GM19351 (cell line): ENCODE results near the gene TBC1D16.

Experiments
- ATAC-seq: cut with Tn5 transposase; IDR thresholded peaks from one replicate; pipeline ENCODE4 v1.9.1; 2021; ENCODE audit warnings: mild to moderate bottlenecking, moderate library complexity; ENCODE audit not compliant: unreplicated experiment

The TBC1D16 gene

DNA sequence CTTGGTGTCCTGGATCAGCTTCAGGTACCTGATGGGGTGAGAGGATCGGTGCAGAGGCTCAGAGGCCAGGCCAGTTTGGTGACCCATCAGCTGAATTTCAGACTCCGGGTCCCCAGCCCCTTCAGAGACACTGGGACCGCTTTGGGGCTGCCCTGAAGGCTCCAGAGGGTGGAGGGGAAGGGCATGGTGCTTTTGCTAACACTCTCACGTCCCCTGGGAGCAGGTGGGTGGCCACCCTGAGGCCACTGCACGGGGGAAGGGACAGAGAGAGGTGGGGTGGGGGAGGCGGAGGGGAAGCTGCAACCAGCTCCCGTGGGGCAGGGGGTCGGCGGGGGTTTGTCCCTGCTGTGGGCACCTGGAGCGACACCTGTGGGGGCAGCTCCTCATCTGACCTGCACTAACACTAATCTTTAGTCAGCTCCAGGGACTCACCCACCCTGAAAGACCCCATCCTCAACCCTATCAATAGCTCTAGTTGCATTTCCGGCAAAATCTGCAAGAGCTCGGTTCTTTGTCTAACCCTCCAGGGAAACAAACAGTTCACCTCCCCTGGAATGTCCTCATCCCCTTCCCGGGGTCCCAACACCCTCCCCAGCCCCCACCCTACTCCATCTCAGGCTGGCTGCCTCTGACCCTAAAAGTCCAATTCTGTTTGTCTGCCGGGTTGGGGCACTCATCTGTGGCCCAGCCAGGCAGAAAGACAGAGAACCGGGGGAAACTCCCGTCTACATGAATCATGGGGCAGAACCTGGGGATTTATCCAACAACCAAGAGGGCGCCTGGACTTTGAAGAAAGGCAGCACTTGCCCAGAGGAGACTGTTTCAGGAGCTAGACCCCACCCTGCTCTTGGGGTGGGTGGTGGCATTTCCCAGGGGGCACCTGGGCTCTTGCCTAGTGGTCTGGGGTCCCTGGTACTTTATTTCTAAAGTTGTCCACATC lies 104.5 kb downstream of the TBC1D16 start:
- no peak for ATAC-seq

DNA sequence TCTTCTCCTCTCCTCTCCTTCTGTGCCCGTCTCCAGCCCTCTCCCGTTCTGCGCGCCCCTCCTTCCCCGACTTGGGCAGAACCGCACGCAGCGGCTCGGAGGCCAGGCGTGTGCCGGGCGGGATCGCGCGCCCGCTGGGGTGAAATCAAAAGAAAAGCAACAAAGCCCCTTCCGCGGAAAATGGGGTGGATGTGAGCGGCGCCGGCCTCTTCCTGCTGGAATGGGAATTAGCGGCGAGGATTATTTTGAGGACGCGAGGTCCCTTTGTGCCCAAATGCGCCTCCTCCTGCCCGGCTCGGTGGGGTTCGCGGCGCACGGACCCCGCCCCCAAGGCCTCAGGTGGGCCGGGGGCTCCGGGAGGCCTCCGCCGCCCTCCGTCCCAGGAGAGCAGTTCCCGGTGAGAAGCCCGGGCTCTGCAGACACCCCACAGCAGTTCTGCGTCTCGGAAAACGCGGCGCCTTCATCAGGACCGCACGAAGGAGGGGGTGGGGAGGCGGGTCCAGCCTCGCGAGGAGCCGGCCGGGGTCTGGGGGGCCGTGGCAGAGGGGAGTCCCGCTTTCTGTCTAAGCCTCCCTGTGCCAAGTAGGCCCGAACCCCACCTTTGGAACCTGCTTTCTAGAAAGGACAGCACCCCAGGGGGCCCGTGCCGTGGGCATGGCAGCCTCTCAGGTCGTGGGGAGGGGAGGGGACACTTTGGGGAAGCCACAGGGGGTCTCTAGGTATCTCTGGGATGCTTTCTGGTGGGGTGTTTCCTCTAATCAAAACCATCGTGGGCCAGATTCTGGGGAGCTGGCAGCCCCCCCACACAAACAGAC lies 105.4 kb downstream of the TBC1D16 start:
- ATAC-seq: no peak

DNA sequence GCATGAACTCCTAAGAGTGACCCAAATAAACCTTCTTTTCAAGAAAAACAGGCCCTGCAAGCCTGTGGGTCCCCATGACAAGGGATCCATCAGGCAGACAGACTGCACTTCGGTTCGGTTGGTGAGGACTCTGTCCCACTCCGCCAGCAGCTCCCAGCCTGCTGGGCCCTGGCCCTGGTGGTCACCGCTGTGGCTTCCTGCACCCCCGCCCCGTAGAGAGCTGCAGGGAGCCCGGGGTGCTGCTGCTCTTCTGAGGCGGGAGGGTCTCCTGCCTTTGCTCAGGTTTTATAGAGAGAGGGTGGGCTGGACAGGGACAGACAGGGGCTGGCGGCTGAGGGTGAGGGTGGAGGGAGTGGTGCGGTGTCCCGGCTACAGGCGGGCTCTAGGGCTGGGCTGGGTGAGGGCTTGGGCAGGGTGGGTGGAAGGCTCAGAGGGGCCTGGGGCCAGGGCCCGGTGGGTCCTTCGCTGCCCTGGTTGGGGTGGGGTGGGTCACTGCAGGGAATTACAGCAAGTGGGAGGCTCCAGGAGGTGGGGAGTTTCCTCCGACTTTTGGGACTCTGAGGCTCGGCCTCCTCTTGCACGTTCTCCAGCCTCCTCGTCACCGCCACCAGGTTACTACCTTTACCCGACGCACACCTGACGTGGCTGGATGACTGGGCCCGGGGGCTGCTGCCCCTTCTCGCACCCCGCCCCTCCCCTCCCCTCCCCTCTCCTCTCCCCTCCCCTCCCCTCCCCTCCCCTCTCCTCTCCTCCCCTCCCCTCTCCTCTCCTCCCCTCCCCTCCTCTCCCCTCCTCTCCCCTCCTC lies 106.2 kb downstream of the TBC1D16 start:
- ATAC-seq: no peak

DNA sequence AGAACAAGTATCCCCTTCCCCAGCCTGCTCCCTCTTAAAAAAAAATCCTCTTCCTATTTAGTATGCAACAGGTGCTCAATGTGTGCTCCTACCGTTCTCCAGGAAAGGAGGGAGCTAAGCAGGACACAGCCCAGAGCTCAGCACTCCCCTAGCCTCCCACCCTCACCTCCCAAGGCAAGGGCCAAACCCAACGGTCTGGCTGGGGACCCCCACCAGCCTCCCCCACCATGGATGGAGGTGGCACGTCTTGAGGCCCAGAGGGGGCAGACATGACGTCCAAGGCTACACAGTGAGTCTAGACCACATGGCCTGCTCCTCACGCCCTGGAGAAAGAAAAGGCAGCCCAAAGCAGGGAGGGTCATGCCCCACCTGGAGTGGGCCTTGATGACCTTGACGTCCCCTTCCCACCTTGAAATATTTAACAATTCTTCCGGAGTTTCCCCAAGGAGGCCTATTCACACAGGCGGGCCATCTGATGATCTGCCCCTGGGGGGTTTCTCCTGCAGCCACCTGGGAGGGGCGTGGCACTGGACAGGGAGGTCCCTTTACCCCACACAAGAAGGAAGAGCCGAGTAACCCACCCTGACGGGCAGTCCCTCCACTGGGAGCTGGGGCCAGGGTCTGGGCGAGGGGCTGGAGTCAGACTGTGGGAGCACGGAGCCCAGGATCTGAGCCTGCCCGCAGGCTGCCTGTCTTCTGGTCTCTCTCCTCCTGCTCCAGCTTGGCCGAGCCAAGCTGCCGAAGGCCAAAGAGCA lies 107.0 kb downstream of the TBC1D16 start:
- no peak for ATAC-seq

- ATAC-seq: no peak
Observed at GRCh38 chr17:79927688-79928501, 107.8 kb downstream of the TBC1D16 start.

- ATAC-seq: no peak
Observed at GRCh38 chr17:79927136-79927661, 108.5 kb downstream of the TBC1D16 start.

- no peak for ATAC-seq
Observed at GRCh38 chr17:79926605-79927135, 109.0 kb downstream of the TBC1D16 start.

DNA sequence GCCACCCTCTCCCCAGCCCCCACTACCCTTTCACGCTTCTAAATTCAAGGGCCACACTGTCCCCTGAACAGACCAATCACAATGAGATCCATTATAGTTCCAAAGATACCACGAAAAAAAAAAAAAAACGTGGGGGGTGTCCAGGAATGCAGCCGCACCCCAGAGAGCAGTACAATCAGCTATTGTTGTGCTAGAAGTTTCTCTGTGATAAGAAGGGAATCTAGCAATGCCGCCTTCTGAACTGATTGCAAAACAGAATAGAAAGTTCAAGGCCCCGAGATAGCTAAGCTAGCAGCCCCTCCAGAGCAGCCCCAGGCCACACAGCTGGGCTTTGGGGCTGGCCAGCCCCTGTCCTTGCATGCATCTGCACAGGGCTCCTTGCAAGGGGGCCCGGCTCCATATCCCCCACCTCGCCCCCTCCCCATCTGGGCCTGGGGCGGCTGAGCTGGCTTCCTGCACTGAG lies 109.5 kb downstream of the TBC1D16 start:
- ATAC-seq: no peak

DNA sequence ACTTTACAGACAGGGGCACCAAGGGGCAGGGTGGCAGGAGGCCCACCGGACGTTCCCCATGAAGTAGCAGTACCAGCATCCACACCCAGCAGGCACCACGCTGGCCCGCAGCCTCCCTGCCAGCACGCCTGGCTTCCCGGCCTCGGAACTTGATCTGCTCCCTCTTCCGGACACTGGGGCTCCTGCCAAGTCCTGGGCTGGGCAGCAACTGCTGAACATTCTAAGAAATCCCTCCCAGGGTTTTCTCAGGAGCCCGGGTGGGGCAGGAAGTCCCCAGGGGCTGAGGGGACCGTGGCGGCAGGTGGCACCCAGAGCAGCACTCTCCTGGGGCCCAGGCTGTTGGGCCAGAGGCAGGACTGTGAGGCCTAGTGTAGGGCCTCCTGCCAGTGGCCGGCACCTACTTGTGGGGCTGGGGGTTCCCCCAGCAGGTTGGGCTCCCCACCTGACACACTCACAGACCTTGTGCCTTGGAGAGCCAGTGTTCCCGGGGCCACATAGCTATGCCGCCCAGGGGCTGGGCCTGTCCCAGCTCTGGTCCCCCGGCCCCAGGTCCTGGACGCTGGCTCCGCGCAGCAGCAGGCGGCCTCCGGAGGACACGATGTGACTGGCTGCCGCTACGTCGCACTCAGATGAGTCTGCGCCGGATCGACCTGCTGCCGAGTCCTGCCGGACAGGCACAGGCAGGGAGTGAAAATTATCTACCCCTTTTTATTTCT lies 110.3 kb downstream of the TBC1D16 start:
- ATAC-seq: no peak

DNA sequence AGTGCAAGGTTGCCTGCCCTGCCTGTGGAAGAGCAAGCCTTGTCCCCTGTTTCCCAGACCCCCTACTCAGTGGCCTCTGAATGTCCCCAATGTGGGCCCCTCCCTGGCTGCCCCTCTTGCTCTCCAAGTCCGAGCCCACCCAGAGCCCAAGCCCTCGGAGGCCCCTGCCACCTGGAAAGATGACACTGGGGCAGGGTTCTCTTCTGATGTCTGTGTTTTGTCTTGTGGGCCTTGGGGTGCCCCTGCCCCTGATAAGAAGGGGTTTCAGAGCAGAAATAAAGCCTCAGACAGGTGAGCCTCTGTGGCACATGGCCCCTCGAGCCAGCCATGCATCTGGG lies 111.1 kb downstream of the TBC1D16 start:
- no peak for ATAC-seq

DNA sequence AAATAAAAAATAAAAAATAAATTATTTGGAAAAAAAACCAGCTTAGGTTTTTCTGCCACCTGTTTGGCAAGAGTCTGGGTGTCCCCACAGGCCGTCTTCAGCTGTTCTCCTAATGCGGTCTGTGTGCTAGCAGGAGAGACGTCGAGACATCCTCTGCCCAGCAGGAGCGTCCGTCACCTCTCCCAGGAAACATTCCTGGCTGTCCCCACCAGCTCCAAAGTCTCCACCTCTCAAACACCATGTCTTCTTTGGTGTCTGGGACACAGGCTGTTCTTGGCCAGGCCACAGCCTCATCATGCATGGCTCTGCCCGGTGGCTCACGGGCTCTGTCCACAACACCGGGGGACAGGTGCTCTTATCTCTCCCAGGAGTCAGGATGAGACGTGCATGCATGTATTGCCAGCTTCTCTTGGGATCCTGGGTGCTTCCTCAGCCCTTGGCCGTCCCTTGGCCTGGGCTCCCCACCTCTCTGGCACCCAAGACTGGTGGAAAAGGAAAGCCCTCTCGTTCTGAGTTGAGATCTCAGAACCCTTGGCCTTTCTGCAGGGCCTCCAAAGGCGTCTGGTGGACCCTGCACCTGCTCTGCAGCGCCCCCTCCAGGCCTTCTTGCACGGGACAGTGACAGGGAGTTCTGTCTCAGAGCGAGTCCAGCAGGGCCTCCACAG lies 111.6 kb downstream of the TBC1D16 start:
- ATAC-seq: no peak

GRCh38 chr17:79922798-79923197 lies 112.9 kb downstream of the TBC1D16 start:
- ATAC-seq: no peak

- no peak for ATAC-seq
Observed at GRCh38 chr17:79922116-79922601, 113.5 kb downstream of the TBC1D16 start.

DNA sequence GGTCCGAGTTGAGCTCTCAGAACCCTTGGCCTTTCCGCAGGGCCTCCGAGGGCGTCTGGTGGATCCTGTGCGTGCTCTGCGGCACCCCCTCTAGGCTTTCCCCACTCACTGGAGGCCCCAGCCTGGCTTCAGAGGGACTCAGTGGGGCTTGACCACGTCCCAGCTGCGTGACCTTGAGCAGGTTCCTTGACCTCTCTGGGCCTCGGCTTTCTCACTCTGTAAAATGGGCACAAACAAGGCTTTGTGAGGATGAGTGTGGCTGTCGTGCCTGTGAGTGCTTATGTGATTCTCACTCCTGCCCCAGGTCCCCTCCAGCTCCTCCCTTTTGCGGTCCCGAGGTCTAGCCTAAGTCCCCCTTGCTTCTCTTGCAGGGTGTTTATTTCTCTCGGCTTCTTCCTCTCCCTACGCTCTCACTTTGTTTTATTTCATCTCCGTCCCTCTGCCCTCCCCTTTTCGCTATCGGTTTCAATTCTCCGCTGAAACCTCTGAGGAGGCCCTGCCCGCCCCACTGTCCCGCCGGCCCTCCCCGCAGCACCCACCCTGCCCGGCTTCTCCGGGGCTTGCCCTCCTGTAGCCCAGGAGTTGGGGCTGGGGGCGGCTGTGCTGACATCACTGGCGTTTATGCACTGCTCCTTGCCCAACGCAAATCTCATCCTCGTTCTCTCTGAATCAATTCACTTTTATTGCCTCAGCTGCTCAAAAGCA lies 114.1 kb downstream of the TBC1D16 start:
- ATAC-seq: no peak

- ATAC-seq: no peak
Observed at GRCh38 chr17:79920751-79921410, 114.8 kb downstream of the TBC1D16 start.

- ATAC-seq: no peak
Observed at GRCh38 chr17:79919862-79920720, 115.6 kb downstream of the TBC1D16 start.
